8988T (cell line): ENCODE results near the gene LSAMP.
"Not testable (repeated sequence)": the region's sequence is repeated elsewhere in the genome, so short reads cannot be mapped to it uniquely, and the experiment has no call there.

Source experiments
- DNase-seq: peaks from one replicate; pipeline ENCODE4 v3.0.0; 2011

Gene LSAMP

DNA sequence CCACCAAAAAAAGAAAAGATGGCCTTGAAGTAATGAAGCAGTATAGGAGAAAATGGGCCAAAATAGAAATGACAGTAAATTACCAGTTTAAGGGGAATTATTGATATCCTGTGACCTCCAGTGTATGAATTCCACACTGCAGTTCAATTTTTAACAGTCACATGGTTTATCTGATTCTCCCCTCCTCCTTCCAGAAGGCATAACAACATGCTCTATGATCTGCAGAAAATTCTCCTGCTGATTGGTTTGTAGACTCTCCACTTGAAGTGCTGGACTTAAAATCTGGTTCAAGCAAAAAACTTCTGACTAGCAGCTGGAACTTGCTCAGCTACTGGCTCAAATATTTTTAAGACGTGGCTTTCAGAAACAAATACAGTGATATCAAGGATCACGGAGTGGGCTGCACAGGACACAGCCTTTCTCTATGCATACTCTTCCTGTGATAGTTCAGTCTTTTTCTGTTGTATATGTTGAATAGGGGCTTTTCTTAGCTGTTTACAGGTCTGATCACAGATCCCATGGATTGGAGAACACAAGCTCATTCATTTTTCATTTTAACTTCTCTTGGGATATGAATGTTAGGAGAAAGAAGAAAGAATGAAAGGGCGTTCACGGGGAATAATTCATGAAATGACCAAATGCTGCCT, 211.5 kb downstream of the LSAMP start:
- DNase-seq: no peak

DNA sequence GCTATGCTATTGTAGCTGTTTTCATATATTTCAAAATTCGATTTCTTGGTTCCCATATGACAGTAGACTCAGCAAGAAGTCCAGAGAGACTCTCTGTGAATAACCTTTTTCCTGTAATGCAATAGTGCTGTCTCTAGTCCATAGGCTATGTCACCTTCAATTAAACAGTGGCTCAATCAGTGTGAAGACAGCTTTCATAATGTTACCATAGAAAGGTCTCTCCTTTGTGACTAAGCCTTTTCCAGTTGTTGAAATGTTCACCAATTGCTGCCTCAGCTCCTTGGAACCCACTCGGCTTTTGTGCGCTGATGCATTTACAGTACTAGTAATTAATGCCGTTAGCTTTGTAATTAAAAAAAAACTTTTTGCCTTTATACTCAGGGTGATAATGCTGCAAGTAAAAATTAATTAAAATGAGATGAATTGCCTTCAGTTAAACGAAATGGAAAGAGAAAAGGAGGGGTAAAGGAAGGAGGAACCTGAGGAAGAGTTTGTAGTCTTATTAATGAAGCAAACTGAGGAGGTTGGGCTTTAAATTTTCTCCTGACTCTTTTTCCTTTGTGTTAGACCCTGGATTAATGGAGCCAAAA, 214.8 kb downstream of the LSAMP start:
- no peak for DNase-seq

DNA sequence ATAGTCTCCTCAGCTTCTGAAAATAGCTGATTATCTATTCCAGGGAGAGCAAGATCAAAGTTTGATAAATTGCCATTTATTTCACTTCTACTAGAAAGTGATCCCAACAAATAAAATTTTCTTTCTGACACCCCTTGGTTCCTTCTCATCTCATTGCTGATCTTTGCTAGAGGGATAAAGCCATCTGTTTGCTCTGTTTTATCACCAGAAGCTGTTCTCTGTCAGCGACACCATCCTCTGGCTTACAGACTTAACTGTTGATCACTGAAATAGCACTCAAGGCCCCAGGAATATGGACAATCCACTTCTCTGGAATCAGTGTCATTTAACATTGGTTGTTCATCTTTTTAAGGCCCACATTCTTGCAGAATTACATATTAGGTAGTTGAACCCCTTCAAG, 219.0 kb downstream of the LSAMP start:
- DNase-seq: no peak

DNA sequence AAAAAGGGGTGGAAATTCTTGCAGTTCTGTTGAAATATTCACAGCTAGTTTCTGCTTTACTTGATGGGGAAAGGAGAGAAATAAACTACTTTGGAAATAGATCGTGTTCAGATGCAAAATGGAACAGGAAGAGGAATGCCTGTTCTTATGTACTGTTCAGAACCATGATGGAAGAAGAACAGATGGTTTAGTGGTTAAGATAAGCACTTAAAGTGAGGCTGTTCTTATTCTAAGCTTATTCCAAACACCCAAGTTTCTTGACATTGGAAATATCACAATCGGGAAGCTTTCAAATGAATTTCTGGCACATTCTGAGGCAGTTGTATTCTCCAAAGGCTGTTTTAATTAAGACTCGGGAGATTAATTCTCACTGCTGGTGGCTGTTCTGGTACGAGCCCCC, 228.5 kb downstream of the LSAMP start:
- no peak for DNase-seq

DNA sequence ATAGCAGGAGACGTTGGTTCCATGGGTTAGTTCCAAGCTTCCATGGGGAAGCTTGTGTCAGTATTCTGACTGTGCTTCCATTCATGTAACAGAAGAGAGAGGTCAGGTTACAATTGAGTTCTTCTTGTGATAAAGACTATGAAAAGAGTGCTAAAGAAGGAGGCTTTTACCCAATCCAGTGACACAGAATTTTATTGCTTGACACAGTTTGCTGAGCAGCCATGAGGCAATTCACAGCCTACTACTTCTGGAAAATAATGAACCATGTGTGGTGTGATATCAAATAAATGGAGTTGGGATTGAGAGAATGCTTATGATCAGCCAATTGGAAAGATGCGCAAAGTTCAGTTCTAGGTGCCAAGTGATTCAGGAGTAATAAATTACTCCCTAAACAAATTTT, 233.4 kb downstream of the LSAMP start:
- DNase-seq: no peak

DNA sequence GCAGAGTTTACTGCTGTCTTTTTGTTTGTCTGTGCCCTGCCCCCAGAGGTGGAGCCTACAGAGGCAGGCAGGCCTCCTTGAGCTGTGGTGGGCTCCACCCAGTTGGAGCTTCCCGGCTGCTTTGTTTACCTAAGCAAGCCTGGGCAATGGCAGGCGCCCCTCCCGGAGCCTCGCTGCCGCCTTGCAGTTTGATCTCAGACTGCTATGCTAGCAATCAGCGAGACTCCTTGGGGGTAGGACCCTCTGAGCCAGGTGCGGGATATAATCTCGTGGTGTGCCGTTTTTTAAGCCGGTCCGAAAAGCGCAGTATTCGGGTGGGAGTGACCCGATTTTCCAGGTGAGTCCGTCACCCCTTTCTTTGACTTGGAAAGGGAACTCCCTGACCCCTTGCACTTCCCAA, 236.5 kb downstream of the LSAMP start:
- DNase-seq: not testable (repeated sequence)

DNA sequence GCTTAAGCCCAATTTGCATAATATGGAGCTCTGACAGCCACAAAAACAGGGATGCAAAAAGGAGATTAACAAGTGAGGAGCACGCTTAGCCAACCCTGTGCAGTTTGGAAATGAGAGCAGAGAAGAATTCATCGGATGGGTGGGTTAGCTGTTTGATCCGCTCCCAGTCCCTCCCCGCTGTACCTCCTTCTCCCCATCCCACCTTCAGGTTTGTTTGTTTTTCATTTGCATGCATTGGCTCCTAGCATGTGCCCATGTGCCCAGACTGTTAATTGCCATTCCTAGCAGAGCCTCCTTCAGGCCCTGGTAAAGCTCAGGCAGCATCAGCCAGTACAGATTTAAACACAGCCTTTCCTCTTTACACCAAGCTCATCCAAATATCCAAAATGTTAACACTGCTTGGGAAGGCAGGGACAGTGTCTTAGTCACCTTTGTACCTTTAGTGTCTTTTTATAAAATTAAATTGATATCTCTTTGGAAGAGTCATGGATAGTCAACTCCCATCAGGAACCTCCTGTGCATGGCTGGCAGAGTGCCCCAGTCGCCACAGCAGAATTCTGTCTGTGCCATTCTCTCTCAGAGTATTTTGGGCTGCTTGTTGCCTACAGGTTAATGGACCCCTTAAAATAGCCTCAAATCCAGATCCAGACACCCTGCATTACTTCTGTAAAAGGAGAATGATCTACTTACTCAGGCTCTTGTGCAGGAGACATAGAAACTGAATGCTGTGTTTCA, 244.2 kb downstream of the LSAMP start:
- no peak for DNase-seq

DNA sequence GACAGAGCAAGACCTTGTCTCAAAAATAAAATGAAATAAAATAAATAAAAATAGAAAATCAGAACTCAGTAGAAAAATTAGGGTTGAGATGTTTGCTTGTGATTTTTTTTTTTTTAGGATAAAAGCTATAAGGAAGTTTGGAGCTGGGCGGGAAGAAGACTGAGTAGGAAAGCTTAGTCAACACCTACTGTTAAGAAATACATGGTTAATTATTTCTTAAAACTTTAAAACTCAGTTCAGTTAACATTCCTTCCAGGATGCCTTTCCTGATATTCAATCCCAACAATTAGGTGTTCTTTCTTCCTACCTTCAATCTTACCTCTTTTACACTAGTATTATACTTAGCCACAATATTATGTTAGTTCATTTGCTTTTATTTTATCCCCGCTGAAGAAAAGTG, 246.2 kb downstream of the LSAMP start:
- DNase-seq: no peak

DNA sequence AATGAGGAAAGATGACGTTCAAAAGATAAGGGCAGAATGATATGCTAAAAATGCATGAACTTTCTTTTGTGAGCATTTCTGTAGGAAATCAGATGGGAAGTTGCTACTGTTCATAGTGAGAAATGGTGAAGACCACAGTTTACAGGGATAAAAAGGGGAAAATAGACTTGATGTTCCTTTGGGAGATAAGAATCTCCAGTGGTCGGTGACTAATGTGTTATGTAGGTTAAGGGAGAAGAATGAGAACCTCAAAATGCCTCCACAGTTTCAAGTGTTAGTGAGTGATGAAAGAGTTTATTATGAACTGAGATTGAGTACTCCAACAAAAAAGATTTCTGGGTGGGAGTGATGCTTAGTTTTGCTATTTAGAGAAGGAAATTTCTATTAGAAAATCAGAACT, 247.2 kb downstream of the LSAMP start:
- no peak for DNase-seq

DNA sequence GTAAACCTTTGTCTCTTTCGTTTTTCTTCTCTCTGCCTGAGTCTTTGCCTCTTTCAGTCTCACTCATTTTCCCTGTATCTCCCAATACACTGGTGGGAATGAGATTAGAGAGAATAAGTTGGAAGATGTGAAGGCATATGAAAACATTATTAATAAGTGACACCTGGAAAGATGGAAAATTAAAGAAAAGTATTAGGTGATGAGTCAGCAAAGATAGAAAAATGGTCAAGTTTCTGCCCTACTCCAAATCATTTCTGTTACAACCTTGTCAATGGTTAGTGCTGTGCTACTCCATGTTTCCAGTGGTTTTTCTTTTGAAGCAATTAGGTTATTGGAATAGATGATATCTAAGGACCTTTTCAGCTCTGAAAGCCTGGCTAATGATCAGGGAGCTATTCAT, 252.8 kb downstream of the LSAMP start:
- no peak for DNase-seq

DNA sequence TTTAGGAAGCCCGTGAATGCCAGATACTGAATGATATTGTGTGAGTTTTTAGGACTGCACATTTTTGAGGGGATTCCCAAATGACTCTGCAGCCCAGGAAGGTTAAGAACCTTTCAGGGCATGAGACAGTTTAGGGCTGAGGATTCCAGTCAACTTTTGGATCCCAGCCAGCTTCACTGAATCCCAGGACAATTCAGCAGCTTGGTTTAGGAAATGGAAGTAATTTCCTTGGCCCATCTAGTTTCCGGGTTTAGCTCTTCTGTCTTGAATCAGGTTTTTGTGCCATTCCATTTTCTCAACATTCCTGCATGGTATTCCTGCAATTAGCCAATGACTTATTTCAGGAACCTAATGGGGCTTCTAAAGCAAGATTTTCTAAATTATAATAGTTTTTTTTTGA, 253.9 kb downstream of the LSAMP start:
- DNase-seq: no peak

DNA sequence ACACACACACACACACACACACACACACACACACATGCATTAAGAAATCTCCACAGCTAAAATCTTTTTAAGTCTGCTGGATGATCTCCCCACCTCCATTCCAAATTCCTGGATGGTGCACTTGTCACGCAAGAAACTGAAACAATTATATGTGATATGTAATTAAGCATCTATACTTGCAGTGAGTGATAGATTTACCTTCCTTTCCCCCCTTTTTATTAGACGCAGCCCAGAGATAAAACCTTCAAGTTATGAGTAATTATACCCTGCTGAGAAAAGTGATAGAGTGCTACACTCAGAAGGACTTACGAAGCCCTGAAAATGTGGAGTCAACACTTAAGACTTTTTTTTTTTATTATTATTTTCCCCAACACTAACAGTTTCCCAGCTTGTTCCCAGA, 255.2 kb downstream of the LSAMP start:
- DNase-seq: no peak

DNA sequence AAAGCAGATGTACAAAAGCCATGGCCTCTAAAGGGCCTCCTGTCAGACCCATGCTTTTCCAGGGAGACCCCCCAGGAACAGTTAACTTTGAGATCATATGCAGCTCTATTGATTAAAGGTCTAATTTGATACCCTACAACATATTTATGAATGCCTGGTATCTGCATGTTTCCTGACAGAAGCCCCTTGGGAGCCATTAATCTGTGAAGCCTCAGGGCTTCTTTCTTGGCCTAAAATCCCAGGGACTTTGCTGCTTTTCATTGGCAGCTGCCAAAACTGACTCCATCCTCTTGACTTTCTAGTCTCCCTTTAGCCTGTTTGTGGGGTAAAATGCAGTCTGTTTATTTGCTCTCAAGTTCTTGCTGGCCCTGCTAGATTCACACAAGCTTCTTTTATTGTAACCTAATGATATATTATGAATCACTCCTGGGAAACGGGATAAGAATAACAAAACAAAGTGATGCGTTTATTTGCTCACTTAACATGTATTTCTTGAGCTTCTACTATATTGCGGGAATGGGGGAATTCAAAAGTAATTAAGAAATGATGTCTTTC, 257.0 kb downstream of the LSAMP start:
- DNase-seq: no peak

DNA sequence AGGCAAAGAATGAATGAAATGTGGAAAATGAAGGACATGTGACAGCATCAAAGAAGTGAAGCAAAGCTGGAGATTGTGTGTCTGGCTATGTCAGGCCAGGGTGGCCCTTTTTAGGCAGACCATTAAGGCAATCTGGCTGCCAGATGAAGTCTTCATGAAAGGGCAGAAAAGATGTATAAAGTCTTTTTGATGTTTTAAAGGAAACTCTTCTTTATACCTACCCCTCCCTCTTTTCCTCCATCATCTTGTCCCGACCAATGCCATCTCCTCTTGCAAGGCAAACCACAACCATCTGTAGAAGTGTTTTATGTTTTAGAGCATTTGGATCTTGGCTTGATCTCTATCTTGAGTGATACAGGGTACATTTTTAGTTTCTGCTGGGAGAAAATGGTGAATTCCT, 259.2 kb downstream of the LSAMP start:
- no peak for DNase-seq

DNA sequence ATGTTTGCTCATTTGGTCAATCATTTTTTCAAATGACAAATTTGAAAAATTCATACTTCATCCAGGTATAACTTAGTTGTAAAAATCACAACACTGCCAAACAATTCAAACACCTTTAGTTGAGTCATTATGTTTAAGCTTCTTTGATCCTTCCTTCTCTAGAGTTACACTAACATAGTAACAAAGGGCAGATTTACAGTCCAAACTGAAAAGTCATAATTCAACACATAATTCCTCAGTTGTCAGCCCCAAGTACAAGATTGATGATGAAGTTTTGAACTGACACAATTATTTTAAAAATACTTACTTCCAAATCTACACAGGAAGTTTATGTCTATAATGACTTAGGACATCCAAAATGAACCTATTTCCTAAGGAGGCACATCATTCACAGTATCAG, 264.1 kb downstream of the LSAMP start:
- DNase-seq: no peak

DNA sequence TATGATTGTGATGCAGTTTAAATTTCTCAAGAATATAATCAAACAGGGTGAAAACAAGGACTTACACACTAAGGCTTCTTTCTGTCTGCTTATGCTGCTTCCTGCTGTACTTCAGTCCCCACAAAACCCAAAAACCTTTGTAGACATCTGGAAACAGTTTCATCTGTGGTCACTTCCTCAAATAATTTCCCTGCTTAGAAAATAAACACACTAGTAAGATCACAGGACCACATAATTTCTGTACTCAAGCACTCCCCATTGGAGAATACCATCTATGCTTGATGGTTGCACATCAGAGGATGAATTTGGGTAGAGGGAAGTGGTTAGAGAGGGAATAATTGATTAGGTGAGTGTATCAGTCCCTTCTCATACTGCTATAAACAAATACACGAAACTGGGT, 266.2 kb downstream of the LSAMP start:
- no peak for DNase-seq

DNA sequence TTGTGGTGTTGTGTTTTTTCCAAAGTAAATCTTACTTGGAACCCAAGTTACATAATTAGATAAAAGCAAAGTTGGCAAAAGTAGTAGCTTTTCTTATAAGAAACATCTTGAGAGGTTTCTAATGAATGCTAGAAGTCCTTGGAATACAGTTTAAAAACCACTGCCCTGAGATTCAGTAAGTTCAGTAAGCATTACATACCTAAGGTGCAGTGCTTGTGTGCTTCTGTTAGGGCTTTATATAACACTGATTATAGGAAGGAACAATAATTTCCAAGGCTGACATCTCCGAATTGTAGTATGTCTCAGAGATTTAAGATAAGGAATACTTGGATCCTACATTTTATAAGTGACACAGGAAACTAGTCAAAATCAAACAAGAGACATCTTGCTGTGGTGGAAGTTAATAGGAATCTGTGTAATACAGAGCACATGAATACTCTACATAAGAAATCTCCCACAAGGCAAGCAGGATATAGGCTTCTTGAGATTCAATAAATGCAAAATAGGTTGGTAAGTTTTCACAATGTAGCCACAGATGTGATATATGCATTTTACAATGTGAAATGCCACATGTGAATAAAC, 268.2 kb downstream of the LSAMP start:
- no peak for DNase-seq

DNA sequence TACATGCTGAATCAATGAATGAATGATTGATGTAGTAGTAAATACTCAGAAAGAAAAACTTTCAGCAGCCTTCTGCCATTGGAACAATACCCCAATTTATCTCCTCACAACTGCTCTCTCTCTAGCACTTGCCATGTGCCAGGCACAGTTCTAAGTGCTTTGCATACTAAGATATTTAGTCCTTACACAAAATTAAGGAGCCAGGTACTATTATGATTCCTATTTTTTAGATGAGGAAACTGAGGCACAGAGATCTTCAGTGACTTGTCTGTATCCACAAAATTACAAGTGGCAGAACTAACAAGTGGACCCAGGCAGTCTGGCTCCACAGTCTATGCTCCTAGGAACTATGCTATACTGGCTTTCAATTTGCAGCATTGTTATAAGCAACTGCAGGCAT, 279.2 kb downstream of the LSAMP start:
- DNase-seq: no peak

DNA sequence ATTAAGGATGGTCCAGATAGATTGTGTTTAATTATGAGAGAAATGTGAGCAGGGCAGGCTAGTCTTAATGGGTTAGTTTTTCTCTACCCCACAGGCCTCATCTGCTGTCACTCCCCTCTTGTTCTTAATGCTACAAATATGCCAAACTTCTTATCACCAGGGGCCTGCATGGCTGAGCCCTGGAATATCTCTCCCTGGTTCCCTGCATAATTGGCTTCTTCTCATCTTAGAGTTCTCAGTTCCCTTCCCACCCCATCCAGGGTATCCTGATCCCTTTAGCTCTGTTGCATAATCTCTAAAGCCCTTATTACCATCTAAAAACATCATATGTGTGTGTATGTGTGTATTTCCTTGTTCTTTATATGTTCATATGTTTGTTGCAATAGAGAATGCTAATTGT, 279.6 kb downstream of the LSAMP start:
- no peak for DNase-seq

DNA sequence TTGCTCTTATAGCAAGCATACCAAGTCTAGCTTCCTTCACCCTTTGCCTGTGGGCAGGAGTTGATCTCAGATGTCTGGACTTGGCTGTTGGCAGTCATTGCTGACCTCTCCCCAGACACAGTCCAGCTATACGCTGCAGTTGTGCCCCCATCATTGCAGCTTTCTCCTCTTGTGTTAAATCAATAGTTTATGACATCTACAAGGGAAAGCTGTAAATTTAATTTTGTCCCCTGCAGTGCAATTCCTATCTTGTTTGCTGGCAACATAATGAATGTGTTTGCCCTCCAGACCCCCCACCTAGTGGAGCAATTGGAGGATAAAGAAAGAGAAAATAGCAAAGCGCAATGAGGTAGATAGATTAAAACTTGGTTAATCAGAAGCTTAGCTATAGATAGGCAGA, 280.2 kb downstream of the LSAMP start:
- no peak for DNase-seq

DNA sequence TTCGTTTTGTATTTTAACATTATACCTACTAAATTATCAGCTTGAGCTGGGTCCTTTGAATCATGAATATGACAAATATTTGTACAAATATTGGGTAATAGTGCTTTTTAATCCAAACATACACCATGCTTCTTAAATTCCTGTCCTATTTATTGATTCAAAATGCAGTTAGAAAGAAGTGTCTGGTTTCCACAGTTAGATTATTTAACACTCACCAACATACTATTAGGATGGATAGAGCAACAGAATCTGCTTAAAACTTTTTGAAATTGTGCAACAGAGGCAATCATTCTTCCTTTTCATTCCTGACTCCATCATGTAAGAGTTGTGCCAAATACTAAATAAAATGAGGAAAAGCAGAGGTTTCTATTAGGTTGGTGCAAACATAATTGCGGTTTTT, 281.2 kb downstream of the LSAMP start:
- DNase-seq: no peak

DNA sequence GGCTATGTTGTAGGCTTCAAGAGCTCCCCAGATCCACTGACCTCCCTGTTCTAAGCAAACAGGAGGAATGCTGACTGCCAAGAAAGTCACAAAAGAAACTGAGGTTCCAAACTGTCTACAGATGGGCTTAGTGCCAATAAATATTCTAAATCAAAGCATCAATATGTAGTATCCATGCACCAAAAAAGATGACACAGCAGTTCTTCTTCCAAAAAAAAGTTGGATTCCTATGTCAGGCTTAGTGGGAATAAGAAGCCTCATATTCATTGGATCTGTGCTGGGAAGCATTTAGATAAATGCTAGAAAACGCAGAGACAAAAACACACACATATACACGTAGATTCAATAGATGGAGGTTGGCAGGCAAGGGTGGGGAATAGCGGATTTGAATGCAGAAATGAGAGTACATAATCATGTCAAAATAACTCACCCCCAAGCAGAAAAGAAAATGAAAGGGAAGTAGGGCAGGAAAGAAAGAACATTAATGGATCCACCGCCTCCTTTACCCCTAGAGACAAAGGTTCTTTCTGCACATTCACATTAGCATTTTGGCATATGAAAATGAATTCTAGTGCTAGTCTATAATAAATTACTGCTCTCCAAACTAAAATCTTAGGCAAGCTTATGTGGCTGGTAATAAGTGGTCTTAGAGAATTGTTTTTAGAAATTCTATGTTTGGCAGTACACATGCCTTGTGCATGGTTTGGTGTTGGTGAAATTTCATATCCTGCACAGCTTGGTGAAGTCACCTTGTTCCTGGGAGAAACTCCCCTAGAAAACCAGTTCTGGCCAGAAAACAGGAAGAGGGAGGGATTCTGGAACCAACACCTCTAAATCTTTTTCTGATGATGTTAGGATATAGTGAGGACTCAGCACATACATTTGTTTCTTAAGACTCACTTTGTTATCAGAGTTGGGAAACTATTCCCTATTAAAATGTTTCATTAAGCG, 283.4 kb downstream of the LSAMP start:
- no peak for DNase-seq

DNA sequence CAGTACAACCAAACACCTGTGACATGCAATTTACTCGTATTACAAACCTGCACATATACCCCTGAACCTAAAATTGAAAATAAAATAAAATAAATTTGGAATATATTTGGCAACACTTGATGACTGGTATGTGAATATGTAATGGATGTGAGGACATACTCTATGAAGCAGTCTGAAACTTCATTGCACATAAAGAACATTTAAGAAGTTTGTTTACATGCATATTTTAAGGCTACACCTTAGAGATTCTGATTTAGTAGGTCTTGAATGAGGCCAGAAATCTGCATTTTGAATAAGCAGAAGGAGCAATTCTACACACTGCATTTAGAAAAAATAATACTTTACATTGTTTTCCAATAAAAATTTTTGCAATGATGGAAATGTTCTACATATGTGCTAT, 284.7 kb downstream of the LSAMP start:
- no peak for DNase-seq
